Spinal cord (tissue), 10 donors: ENCODE measurements around the gene ZC3HAV1L. TPM values are rescaled to one million over a fixed set of nuclear protein-coding genes. Genes with fewer than 3 reads are reported as not detected.
"Not testable (repeated sequence)": the region's sequence is repeated elsewhere in the genome, so short reads cannot be mapped to it uniquely, and the experiment has no call there.

Experiments used
- DNase-seq, 6 donors: peaks; one replicate each; pipeline versions ENCODE4 v3.0.0 to v3.0.0-alpha.2; 2013 to 2015; ENCODE audit warnings: low spot score in 6 of 6, low read depth in 4 of 6
- H3K27ac ChIP-seq: one replicate; pipeline ENCODE4 v1.5.1; 2013; ENCODE audit warnings: low read depth, low read length, control low read depth
- H3K27me3 ChIP-seq: one replicate; pipeline ENCODE4 v1.6.1; 2013; ENCODE audit warnings: low read length; ENCODE audit not compliant: control insufficient read depth, insufficient read depth
- H3K36me3 ChIP-seq: one replicate; pipeline ENCODE4 v1.6.1; 2013; ENCODE audit warnings: low read length; ENCODE audit not compliant: control insufficient read depth, insufficient read depth
- H3K4me1 ChIP-seq: one replicate; pipeline ENCODE4 v1.6.1; 2013; ENCODE audit warnings: low read length; ENCODE audit not compliant: control insufficient read depth, insufficient read depth
- H3K4me3 ChIP-seq: one replicate; pipeline ENCODE4 v1.5.1; 2013; ENCODE audit warnings: low read depth, low read length, control low read depth
- H3K9me3 ChIP-seq: one replicate; pipeline ENCODE4 v1.6.1; 2013; ENCODE audit warnings: low read length; ENCODE audit not compliant: control insufficient read depth, insufficient read depth
- WGBS: methylation state at CpG from one replicate; pipeline ENCODE4 v1.1.5; 2013; ENCODE audit warnings: missing lambda C conversion rate; ENCODE audit not compliant: insufficient coverage; 5-methylcytosine and 5-hydroxymethylcytosine counted together
- polyA plus RNA-seq, 2 donors: library from polyadenylated mRNA; unstranded; fragments of 120-200 nt; gene quantifications; one replicate each; pipeline ENCODE4 v1.2.1, GENCODE V29; 2013; ENCODE audit not compliant: insufficient read length in 2 of 2
- total RNA-seq, 2 donors: library from RNA; depleted of rRNA in 1 of 2; stranded (reverse); fragments of 120-200 nt in 1 of 2; fragments of >200 nt in 1 of 2; gene quantifications; one replicate each; pipeline versions ENCODE4 v1.2.3 to v1.2.4, GENCODE V29; 2013 to 2014
- donor health status: healthy.

ZC3HAV1L gene
- total and polyA plus RNA-seq, 4 donors: 6.9 to 15.9 (median 10.5) TPM

GRCh38 chr7:139058943-139059342 is 23.1 kb upstream of the ZC3HAV1L start:
- Histone ChIP-seq H3K27me3 (no peaks in the 10 kb centered on the region), H3K4me3 (no peak overlapping the region), H3K27ac (no peak overlapping the region), H3K9me3 (no peaks in the 10 kb centered on the region), H3K36me3 (peaks cover 3% of the 10 kb centered on the region), H3K4me1 (no peaks in the 10 kb centered on the region)
- WGBS: 44% methylated on average over 3 of the region's 5 CpGs
- peak in 2 of 6 donors; percentile 26 to 49 for DNase-seq

- Histone ChIP-seq H3K9me3 (no peaks in the 10 kb centered on the region), H3K27ac (no peak overlapping the region), H3K36me3 (peaks cover 3% of the 10 kb centered on the region), H3K4me1 (no peaks in the 10 kb centered on the region), H3K27me3 (no peaks in the 10 kb centered on the region), H3K4me3 (no peak overlapping the region)
- 100% methylated on average over 1 of the region's 1 CpG for WGBS
- DNase-seq: no peak
These were observed 19.8 kb upstream of the ZC3HAV1L start for GRCh38 chr7:139055674-139056073.

- not testable (repeated sequence) for DNase-seq, H3K27ac ChIP-seq, H3K4me3 ChIP-seq, H3K4me1 ChIP-seq, H3K9me3 ChIP-seq, H3K27me3 ChIP-seq, H3K36me3 ChIP-seq
- WGBS: 98% methylated on average over 14 of the region's 14 CpGs
These were observed 18.8 kb upstream of the ZC3HAV1L start for GRCh38 chr7:139054656-139055055.

- no CpG with 5 or more reads among the region's 2 CpGs for WGBS
- H3K36me3 ChIP-seq: peaks cover 3% of the 10 kb centered on the region
These were observed 18.3 kb upstream of the ZC3HAV1L start for GRCh38 chr7:139054101-139054500.

GRCh38 chr7:139051655-139052054 is 15.8 kb upstream of the ZC3HAV1L start:
- no peaks in the 10 kb centered on the region for H3K27me3 ChIP-seq
- DNase-seq: no peak
- H3K27ac ChIP-seq: no peak overlapping the region
- no peak overlapping the region for H3K4me3 ChIP-seq
- no peaks in the 10 kb centered on the region for H3K9me3 ChIP-seq
- H3K4me1 ChIP-seq: no peaks in the 10 kb centered on the region
- H3K36me3 ChIP-seq: peaks cover 3% of the 10 kb centered on the region

More at GRCh38 chr7:139054101-139054500, 18.3 kb upstream of the ZC3HAV1L start:
- no peak for DNase-seq
- H3K27me3 ChIP-seq: no peaks in the 10 kb centered on the region
- no peak overlapping the region for H3K27ac ChIP-seq
- H3K9me3 ChIP-seq: no peaks in the 10 kb centered on the region
- H3K4me1 ChIP-seq: no peaks in the 10 kb centered on the region
- no peak overlapping the region for H3K4me3 ChIP-seq

GRCh38 chr7:139049936-139050335 is 14.1 kb upstream of the ZC3HAV1L start:
- H3K27ac ChIP-seq: no peak overlapping the region
- H3K4me3 ChIP-seq: no peak overlapping the region
- no peaks in the 10 kb centered on the region for H3K27me3 ChIP-seq
- no CpG with 5 or more reads among the region's 1 CpG for whole genome bisulfite sequencing
- peaks cover 3% of the 10 kb centered on the region for H3K36me3 ChIP-seq
- DNase-seq: no peak
- no peaks in the 10 kb centered on the region for H3K9me3 ChIP-seq
- H3K4me1 ChIP-seq: no peaks in the 10 kb centered on the region

- Histone ChIP-seq H3K4me1 (no peaks in the 10 kb centered on the region), H3K27ac (no peak overlapping the region), H3K27me3 (no peaks in the 10 kb centered on the region), H3K4me3 (no peak overlapping the region), H3K9me3 (no peaks in the 10 kb centered on the region), H3K36me3 (no peaks in the 10 kb centered on the region)
- no peak for DNase-seq
- WGBS: 100% methylated on average over 4 of the region's 7 CpGs
These were observed 13.3 kb upstream of the ZC3HAV1L start for GRCh38 chr7:139049111-139049510.

- 80% methylated on average over 1 of the region's 3 CpGs for WGBS
- H3K27me3 ChIP-seq: no peaks in the 10 kb centered on the region
- no peaks in the 10 kb centered on the region for H3K36me3 ChIP-seq
- no peak overlapping the region for H3K4me3 ChIP-seq
- no peak overlapping the region for H3K27ac ChIP-seq
- no peaks in the 10 kb centered on the region for H3K9me3 ChIP-seq
- DNase-seq: no peak
- no peaks in the 10 kb centered on the region for H3K4me1 ChIP-seq
These were observed 12.1 kb upstream of the ZC3HAV1L start for GRCh38 chr7:139047970-139048369.

GRCh38 chr7:139046143-139046542 is 10.3 kb upstream of the ZC3HAV1L start:
- Histone ChIP-seq H3K4me3 (no peak overlapping the region), H3K27ac (no peak overlapping the region), H3K9me3 (no peaks in the 10 kb centered on the region), H3K4me1 (no peaks in the 10 kb centered on the region), H3K36me3 (no peaks in the 10 kb centered on the region), H3K27me3 (no peaks in the 10 kb centered on the region)
- WGBS: 81% methylated on average over 2 of the region's 6 CpGs
- peak in 1 of 6 donors; percentile 74 for DNase-seq

GRCh38 chr7:139044813-139045794 is 9.3 kb upstream of the ZC3HAV1L start:
- WGBS: 56% methylated on average over 1 of the region's 5 CpGs
- Histone ChIP-seq H3K4me3 (no peak overlapping the region), H3K4me1 (no peaks in the 10 kb centered on the region), H3K36me3 (no peaks in the 10 kb centered on the region), H3K27ac (no peak overlapping the region), H3K27me3 (no peaks in the 10 kb centered on the region), H3K9me3 (no peaks in the 10 kb centered on the region)
- DNase-seq: no peak
